A673 (cell line): ENCODE measurements around the gene AQP2. TPM values are rescaled to one million over a fixed set of nuclear protein-coding genes. Genes with fewer than 3 reads are reported as not detected.
"Not testable (repeated sequence)": the region's sequence is repeated elsewhere in the genome, so short reads cannot be mapped to it uniquely, and the experiment has no call there.

ENCODE experiments used
- BruUV-seq: library from RNA; stranded (reverse); fragments of 400-500 nt; replicated peaks from 2 replicates; lab custom pipeline; 2021; lab: Mats Ljungman, UMichigan
- CTCF ChIA-PET: fragments of 300-600 bp; sonication (Branson Sonifier 250); formaldehyde crosslinking; loops from one replicate; lab custom pipeline; 2022; ENCODE audit warnings: antibody characterized with exemption; lab: Charles Lee
- POLR2A ChIA-PET: fragments of 300-600 bp; sonication (Branson Sonifier 250); formaldehyde crosslinking; loops from one replicate; lab custom pipeline; 2022; ENCODE audit warnings: antibody characterized with exemption; ENCODE audit not compliant: low non-redundant PET; lab: Charles Lee
- DNase-seq: peaks from one replicate; pipeline ENCODE4 v3.0.0-alpha.2; 2015; ENCODE audit warnings: low spot score
- H3K27ac ChIP-seq: fragments of 200-600 bp; sonication (generic); 2 replicates; pipeline ENCODE4 v1.5.1; 2016; ENCODE audit warnings: mixed run types, low read depth, mild to moderate bottlenecking, mixed read lengths, antibody characterized with exemption, low read length; ENCODE audit not compliant: poor library complexity, severe bottlenecking
- H3K27me3 ChIP-seq: fragments of 200-600 bp; sonication (generic); replicated peaks from 2 replicates; pipeline ENCODE4 v1.6.1; 2017; ENCODE audit warnings: mixed run types, low read depth, mild to moderate bottlenecking, mixed read lengths, antibody characterized with exemption, low read length; ENCODE audit not compliant: insufficient read depth, poor library complexity
- H3K36me3 ChIP-seq: fragments of 200-600 bp; sonication (generic); 2 replicates; pipeline ENCODE4 v1.6.1; 2016; ENCODE audit warnings: mixed run types, mild to moderate bottlenecking, mixed read lengths, antibody characterized with exemption, low read length; ENCODE audit not compliant: insufficient read depth, poor library complexity, severe bottlenecking
- H3K4me1 ChIP-seq: fragments of 200-600 bp; sonication (generic); 2 replicates; pipeline ENCODE4 v1.6.1; 2017; ENCODE audit warnings: mixed run types, mild to moderate bottlenecking, mixed read lengths, antibody characterized with exemption, low read length; ENCODE audit not compliant: insufficient read depth, poor library complexity, severe bottlenecking
- H3K4me3 ChIP-seq: fragments of 200-600 bp; sonication (generic); 2 replicates; pipeline ENCODE4 v1.5.1; 2016; ENCODE audit warnings: low read depth, mixed run types, mild to moderate bottlenecking, mixed read lengths, low read length; ENCODE audit not compliant: poor library complexity, severe bottlenecking
- H3K9me3 ChIP-seq: fragments of 200-600 bp; sonication (generic); 2 replicates; pipeline ENCODE4 v1.6.1; 2016; ENCODE audit warnings: mixed run types, low read depth, mild to moderate bottlenecking, mixed read lengths, antibody characterized with exemption, low read length; ENCODE audit not compliant: poor library complexity, severe bottlenecking
- CTCF ChIP-seq: fragments of 300-800, 200-600 bp; sonication (generic); conservative IDR thresholded peaks from 2 replicates; pipeline ENCODE4 v1.5.1; 2017; ENCODE audit warnings: low read depth, mild to moderate bottlenecking, antibody characterized with exemption, low read length, moderate library complexity, mixed read lengths
- EZH2 ChIP-seq: fragments of 200-600 bp; sonication (generic); IDR thresholded peaks from 2 replicates; pipeline ENCODE4 v1.6.1; 2017; ENCODE audit warnings: borderline replicate concordance, low read depth, mild to moderate bottlenecking, mixed read lengths, antibody characterized with exemption, low read length; ENCODE audit not compliant: poor library complexity, severe bottlenecking
- intact Hi-C: fragments of 100-400 bp; cut with micrococcal nuclease; formaldehyde crosslinking; loops from one replicate; pipeline ENCODE4 v1.10.0; 2022; ENCODE audit not compliant: unreplicated experiment
- total RNA-seq: library from RNA; stranded (reverse); gene quantifications from 2 replicates; pipeline ENCODE4 v1.2.3, GENCODE V29; 2021

Gene AQP2
- total RNA-seq, 1 experiment from 2014 or later = not detected

GRCh38 chr12:49987625-49988303, 37.2 kb downstream of the AQP2 start:
- POLR2A ChIA-PET = no interaction called here
- peaks cover 16% of the 10 kb centered on the region for H3K4me1 ChIP-seq
- peaks cover 50% of the 10 kb centered on the region for H3K36me3 ChIP-seq
- CTCF ChIA-PET = no interaction called here
- TF ChIP-seq EZH2 (no peak), CTCF (no peak)
- BruUV-seq = no TSS peak
- H3K27ac ChIP-seq = no peak overlapping the region
- no peaks in the 10 kb centered on the region for H3K9me3 ChIP-seq
- DNase-seq = no peak
- intact Hi-C loops = no loop called here
- H3K27me3 ChIP-seq = no peaks in the 10 kb centered on the region
- H3K4me3 ChIP-seq = no peak overlapping the region

DNA sequence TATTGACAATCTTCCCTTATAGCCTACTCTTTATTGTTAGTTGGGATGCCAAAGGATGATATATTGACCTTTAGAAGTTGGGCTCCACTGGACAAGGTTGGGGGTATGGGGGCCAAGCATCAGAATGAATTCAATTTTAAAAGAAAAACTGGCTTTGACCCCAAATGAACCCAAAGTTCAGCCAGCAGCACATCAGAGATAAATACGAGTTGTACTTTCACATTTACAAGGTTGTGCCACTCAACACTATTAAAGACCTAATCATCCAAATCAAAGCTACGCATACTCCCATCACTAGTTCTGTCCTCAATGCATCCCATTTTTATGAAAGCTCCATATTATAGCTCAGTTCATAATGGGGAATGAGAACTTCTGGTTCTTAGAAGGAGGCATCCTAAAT, 38.9 kb downstream of the AQP2 start:
- POLR2A ChIA-PET, DNase-seq: not testable (repeated sequence)

DNA sequence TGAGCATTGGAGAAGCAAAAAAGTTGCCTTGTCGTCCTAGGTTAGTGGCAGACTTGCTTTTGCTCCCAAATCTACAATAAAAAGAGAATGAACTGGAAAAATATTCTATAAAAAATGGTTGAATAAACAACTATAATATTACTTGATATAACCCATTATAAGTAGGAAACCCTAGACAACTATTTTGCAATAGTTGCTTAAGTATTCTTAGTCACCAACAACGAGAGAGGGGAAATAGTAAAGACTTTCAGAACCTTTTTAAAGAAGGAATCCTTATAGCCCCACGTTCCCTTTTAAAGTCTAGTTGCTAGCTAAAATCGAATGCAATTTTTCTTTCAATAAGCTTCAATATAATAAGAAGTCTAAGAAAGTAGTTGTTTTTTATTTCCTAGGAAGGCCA, 39.7 kb downstream of the AQP2 start:
- Histone ChIP-seq H3K27me3 (no peaks in the 10 kb centered on the region), H3K36me3 (peaks cover 75% of the 10 kb centered on the region), H3K27ac (no peak overlapping the region), H3K4me3 (no peak overlapping the region), H3K9me3 (no peaks in the 10 kb centered on the region), H3K4me1 (no peaks in the 10 kb centered on the region)
- TF ChIP-seq EZH2 = no peak
- no peak for TF ChIP-seq CTCF
- BruUV-seq = no TSS peak
- POLR2A ChIA-PET = no interaction called here
- CTCF ChIA-PET = no interaction called here
- intact Hi-C loops = no loop called here
- no peak for DNase-seq

More for the DNA sequence above, 38.9 kb downstream of the AQP2 start:
- peaks cover 66% of the 10 kb centered on the region for H3K36me3 ChIP-seq
- TSS peak; percentile 65 for BruUV-seq
- intact Hi-C loops, H3K27me3 ChIP-seq, H3K4me3 ChIP-seq, H3K27ac ChIP-seq, H3K9me3 ChIP-seq, CTCF ChIA-PET, H3K4me1 ChIP-seq: not testable (repeated sequence)

DNA sequence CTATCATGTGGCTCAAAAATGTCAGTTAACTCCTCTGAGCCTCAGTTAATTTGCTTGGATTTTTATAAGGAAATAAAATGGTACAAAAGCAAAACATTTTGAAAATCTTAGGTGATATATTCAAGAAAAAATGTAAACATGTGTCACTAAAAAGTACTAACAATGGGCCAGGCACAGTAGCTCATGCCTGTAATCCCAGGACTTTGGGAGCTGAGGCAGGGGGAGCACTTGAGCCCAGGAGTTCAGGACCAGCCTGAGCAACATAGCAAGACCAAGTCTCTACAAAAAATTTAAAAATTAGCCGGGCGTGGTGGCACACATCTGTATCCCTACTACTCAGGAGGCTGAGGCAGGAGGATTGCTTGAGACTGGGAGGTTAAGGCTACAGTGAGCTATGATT, 47.9 kb downstream of the AQP2 start:
- no peak for DNase-seq
- Histone ChIP-seq H3K36me3 (peaks cover 91% of the 10 kb centered on the region), H3K4me1 (no peaks in the 10 kb centered on the region), H3K4me3 (no peak overlapping the region), H3K9me3 (no peaks in the 10 kb centered on the region), H3K27ac (no peak overlapping the region), H3K27me3 (no peaks in the 10 kb centered on the region)
- intact Hi-C loops = no loop called here
- ChIA-PET POLR2A (no interaction called here), CTCF (no interaction called here)
- TF ChIP-seq CTCF = no peak
- TF ChIP-seq EZH2 = no peak
- no TSS peak for BruUV-seq
